Stimulated activated effector memory CD8-positive, alpha-beta T cell treated with anti-CD3 and anti-CD28 coated beads, Interleukin-12 subunit alpha, Interleukin-12 subunit beta, amount 100 ng/mL, for 72 hours (primary cell): ENCODE data around the gene UQCRQ.

Experiments
- ATAC-seq: fragments of 150-1000 bp; cut with Tn5 transposase; 2 replicates; pipeline ENCODE4 v1.10.0; 2021
- DNase-seq, 2 donors: peaks; one replicate each; pipeline ENCODE4 v3.0.0; 2021 to 2022; ENCODE audit warnings: low spot score in 2 of 2
- H3K27ac Mint-ChIP-seq: one replicate; pipeline ENCODE4 v1.8.0; 2022; ENCODE audit warnings: mild to moderate bottlenecking, mixed read lengths
- H3K36me3 Mint-ChIP-seq: one replicate; pipeline ENCODE4 v1.8.0; 2022; ENCODE audit warnings: mild to moderate bottlenecking, mixed read lengths
- H3K4me1 Mint-ChIP-seq: one replicate; pipeline ENCODE4 v1.8.0; 2022; ENCODE audit warnings: mixed read lengths
- H3K4me3 Mint-ChIP-seq: one replicate; pipeline ENCODE4 v1.8.0; 2022; ENCODE audit warnings: mild to moderate bottlenecking, mixed read lengths
- H3K9me3 Mint-ChIP-seq: one replicate; pipeline ENCODE4 v1.8.0; 2022; ENCODE audit warnings: mixed read lengths

Gene UQCRQ

DNA sequence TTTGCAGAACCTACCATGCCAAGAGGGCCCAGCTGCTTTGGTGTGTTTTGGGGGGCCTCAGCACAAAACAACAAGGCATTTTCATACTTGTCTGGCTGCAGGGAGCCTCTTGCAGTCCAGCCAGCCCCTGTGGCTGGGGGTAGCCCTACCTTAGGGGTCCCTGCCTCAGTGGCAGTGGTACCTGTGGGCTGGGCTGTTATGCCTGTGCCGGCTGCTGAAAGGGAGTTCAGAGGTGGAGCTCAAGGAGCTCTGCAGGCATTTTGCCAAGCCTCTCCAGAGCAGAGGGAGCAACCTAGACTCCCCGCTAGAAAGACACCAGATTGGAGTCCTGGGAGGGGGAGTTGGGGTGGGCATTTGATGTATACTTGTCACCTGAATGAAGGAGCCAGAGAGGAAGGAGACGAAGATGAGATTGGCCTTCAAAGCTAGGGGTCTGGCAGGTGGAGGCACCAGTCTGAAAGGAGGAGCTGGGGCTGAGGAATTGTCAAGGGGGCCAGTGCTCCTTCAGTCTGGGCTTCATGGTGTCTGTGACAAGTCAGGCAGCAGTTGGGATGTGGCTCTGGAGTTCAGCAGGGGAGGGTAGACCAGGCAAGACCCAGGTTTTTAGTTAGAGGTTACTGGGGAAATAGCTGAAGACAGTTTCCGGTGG is 37.5 kb upstream of the UQCRQ start:
- Mint-ChIP-seq H3K4me3 (peak overlapping the region; percentile 77), H3K9me3 (no peaks in the 10 kb centered on the region), H3K27ac (no peak overlapping the region), H3K4me1 (peaks cover 17% of the 10 kb centered on the region), H3K36me3 (no peaks in the 10 kb centered on the region)
- DNase-seq (no peak), ATAC-seq (no peak)

DNA sequence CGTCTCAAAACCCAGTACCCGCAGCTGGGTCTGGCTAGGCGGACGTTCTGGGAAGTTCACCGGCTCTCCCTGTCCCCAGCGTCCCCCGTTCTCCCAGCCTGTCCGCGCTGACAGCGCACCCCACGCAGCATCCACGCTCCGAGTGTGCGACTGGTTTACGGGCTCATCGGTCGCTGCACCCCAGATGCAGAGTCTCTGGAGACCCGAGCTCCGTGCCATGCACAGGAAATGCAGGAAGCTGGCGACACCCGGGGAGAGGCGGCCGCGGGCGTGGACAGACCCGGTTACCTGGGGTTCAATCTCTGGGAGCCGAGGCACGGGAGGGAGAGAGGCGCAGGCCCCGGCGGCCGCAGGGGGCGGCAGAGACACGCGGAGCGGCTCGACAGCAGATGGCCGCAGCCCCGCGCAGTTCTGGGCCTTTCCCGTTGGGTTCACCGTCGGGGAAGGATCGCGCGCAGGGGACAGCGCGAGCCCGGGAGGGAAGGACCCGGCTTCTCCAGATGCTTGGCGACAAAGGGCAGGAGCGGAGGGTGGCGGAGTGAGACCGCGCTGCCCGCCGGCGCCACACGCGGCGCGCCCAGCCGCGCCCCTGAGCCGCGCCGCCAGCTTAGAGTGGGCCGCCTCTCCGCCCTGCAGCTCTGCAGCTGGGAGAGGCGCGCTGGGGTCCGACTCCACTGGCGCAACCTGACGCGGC is 36.6 kb upstream of the UQCRQ start:
- peak overlapping the region; percentile 77 for H3K4me3 Mint-ChIP-seq
- ATAC-seq, result peak; percentile 87

DNA sequence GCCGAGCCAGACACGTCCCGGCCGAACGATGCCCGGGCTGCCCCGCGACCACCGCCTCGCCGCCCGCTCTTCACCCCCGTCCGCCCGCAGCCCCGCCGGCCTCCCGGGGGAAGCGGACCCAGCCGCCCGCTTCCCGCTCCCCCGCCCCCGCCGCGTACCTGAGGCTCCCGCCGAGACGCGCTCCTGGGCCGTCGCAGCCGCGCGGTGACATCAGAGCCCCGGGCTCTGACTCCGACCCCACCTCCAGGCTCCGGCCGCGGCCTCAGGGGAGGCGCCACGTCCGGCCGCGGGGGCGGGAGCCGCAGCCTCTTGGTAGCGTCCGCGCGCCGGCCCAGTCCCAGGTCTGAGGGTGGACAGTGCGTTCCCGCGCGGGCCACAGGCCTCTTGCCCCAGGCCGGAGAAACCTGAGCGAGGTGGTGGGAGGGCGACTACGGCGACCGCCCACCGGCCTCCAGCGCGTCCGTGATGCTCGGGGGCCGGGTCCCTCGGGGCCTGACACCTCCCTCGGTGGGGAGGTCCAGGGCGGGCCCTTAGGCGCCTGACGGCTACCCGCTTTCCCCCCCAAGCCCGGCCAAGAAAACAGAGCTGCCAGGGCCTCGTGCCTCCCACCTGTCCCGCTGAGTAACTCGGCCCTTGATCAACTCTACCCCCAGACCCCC is 35.9 kb upstream of the UQCRQ start, which contains the start of gene SHROOM1:
TSS of gene SHROOM1 (minus strand) at position 212 of the 659 bp plus-strand sequence. CDS start 4,507 bp downstream, outside the sequence.
- Mint-ChIP-seq H3K27ac (peak within 1 kb of the TSS; percentile 72), H3K4me3 (peak within 1 kb of the TSS; percentile 77), H3K9me3 (no peaks in the 10 kb centered on the region), H3K36me3 (no peaks in the 10 kb centered on the region), H3K4me1 (peaks cover 17% of the 10 kb centered on the region)
- ATAC-seq, result peak; percentile 63
- DNase-seq, result no peak

More for the DNA sequence above, 36.6 kb upstream of the UQCRQ start:
- DNase-seq, result peak; percentile 67 to 86
- Mint-ChIP-seq H3K4me1 (peaks cover 17% of the 10 kb centered on the region), H3K36me3 (no peaks in the 10 kb centered on the region), H3K9me3 (no peaks in the 10 kb centered on the region), H3K27ac (peak overlapping the region; percentile 72)

DNA sequence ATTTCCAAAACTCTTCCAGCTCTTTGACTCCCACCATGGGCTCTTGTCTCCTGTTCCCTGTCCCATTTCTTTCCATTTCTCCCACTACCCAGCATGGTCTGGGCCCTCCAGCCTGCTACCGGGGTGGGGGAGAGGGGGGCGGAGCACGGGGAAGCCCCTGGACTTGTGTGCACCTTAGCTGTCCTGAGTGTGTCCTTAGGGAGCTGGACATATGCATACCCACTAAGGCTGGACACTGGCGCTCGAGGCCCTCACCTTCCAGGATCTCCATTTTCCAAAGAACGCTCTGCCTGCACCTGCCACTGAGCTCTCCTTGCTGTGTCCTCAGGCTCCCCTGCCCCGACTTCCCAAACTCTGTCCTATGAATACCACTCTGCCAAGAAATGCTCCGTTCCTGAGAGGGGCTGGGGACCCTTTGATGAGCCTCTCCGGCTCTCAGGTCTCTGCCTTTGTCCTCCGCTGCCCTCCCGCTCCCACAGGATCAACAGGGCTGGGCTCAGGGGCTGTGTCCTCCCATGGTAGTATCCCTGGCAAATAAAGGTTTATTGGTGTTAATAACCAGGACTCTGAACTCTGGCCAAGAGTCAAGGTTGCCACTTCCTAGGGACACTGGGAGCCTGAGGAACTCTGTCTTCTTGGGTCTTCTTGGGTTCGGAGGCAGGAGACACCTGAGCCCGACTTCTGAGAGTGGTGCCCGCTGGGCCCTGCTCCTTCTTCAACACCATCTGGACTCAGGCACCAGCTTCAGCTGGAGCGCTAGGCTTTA is 35.2 kb upstream of the UQCRQ start:
- peaks cover 17% of the 10 kb centered on the region for H3K4me1 Mint-ChIP-seq
- no peak overlapping the region for H3K27ac Mint-ChIP-seq
- H3K4me3 Mint-ChIP-seq, result peak overlapping the region; percentile 77
- H3K36me3 Mint-ChIP-seq, result no peaks in the 10 kb centered on the region
- ATAC-seq (no peak), DNase-seq (no peak)
- no peaks in the 10 kb centered on the region for H3K9me3 Mint-ChIP-seq

DNA sequence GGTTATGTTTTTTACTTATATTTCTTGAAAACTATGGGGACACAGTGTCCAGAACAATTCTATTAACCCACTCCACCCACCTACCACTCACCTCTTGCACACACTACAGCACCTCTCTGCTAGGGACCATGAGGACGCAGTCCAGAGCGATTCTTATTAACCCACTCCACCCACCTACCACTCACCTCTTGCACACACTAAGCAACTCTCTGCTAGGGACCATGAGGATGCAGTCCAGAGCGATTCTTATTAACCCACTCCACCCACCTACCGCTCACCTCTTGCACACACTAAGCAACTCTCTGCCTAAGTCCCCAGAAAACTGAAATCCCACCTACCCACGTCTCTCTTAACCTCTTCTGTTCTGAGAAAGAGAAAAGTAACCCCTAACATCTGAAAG is 33.8 kb upstream of the UQCRQ start:
- H3K4me3 Mint-ChIP-seq, result no peak overlapping the region

DNA sequence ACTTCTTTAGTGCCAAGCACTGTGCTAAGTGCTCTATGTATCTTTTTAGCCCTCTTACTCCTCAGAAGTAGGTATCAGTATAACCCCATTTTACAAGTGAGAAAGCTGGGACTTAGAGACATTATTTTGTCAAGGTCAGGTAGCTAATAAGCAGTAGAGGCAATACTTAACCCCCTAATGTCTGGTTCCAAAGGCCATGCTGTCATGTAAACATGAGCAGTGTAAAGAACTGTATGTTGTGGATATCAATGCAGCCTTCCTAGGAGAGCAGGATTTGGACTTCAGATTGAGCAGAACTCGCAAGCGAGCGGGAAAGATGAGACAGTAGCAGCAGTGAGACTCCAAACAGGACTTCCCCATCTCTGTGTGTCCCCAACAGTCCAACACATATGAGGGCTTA is 32.4 kb upstream of the UQCRQ start:
- no peak for DNase-seq
- no peak overlapping the region for H3K27ac Mint-ChIP-seq
- no peak for ATAC-seq
- no peak overlapping the region for H3K4me3 Mint-ChIP-seq
- peaks cover 17% of the 10 kb centered on the region for H3K4me1 Mint-ChIP-seq
- no peaks in the 10 kb centered on the region for H3K9me3 Mint-ChIP-seq
- H3K36me3 Mint-ChIP-seq, result no peaks in the 10 kb centered on the region

More for the DNA sequence above, 33.8 kb upstream of the UQCRQ start:
- Mint-ChIP-seq H3K36me3 (no peaks in the 10 kb centered on the region), H3K4me1 (peaks cover 17% of the 10 kb centered on the region), H3K27ac (no peak overlapping the region), H3K9me3 (no peaks in the 10 kb centered on the region)
- ATAC-seq (no peak), DNase-seq (no peak)

DNA sequence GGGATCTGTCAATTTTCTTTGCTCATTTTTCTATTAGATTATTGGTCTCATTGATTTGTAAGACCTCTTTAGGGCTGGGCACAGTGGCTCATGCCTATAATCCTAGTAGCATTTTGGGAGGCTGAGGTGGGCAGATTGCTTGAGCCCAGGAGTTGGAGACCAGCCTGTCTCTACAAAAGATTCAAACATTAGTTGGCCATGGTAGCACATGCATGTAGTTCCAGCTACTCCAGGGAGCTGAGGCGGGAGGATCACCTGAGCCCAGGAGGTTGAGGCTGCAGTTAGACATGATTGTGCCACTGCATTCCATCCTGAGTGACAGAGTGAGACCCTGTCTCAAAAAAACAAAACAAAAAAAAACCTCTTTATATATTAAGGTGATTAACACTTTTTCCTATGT is 29.6 kb upstream of the UQCRQ start:
- no peak for ATAC-seq
- Mint-ChIP-seq H3K27ac (no peak overlapping the region), H3K9me3 (no peaks in the 10 kb centered on the region), H3K4me1 (no peaks in the 10 kb centered on the region), H3K36me3 (no peaks in the 10 kb centered on the region), H3K4me3 (no peak overlapping the region)
- no peak for DNase-seq

DNA sequence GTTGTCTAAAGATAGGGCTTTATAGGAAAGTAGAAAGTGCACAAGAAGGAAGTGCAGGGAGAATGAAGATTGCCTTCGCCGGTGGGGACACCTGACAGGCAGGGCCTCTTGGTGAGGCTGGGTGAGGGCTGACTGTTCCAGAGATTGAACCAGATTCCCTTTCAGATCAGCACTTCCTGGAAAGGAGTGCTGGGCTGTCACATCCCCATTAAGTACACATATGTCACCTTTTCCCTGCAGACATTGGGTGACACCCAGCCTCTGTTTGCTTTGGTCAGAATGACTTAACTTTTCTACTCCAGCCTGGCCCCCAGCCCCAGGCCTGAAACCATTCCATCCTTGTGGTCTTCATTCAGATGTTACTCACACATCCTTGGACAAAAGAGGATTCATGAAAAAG is 28.6 kb upstream of the UQCRQ start:
- H3K4me3 Mint-ChIP-seq, result no peak overlapping the region
- peak overlapping the region; percentile 40 for H3K27ac Mint-ChIP-seq
- ATAC-seq, result no peak
- no peaks in the 10 kb centered on the region for H3K9me3 Mint-ChIP-seq
- no peak for DNase-seq
- no peaks in the 10 kb centered on the region for H3K36me3 Mint-ChIP-seq
- H3K4me1 Mint-ChIP-seq, result no peaks in the 10 kb centered on the region

DNA sequence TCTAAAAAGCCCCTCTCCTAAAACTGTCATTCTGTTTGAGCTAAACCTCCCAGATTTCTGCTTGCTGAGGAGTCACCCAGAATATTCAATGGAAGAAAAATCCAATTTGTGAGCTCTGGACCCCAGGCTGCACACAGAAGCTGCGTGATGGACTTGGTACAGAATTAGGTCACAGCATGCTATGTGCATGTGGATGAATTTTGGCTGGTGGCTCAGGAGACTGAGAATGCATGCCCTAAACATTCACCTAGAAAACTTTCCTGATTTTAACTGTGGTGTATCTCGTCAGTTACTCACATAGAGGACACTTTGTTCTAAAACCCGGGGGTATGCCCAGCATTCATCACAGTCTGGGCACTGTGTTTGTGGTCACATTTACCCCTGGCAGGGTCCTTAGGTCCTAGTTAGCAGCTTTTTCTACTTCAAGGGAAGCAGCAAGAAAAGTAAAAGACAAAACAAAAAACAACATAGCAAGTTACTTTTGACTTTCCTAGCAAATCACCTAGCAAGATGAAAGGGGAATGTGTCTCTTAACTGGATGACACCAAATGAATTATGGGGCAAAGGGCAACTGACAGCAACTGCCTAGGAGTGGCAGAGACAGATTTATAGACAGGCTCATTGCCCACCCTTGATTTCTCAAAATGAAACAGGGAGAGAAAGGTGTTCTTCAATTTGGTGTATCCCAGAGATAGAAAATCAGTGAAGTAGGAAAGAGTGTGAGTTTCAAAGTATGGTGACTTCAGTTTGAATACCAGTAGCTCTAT is 27.7 kb upstream of the UQCRQ start:
- Mint-ChIP-seq H3K9me3 (no peaks in the 10 kb centered on the region), H3K4me3 (no peak overlapping the region), H3K4me1 (no peaks in the 10 kb centered on the region), H3K36me3 (no peaks in the 10 kb centered on the region), H3K27ac (peak overlapping the region; percentile 54)
- DNase-seq (no peak), ATAC-seq (no peak)

DNA sequence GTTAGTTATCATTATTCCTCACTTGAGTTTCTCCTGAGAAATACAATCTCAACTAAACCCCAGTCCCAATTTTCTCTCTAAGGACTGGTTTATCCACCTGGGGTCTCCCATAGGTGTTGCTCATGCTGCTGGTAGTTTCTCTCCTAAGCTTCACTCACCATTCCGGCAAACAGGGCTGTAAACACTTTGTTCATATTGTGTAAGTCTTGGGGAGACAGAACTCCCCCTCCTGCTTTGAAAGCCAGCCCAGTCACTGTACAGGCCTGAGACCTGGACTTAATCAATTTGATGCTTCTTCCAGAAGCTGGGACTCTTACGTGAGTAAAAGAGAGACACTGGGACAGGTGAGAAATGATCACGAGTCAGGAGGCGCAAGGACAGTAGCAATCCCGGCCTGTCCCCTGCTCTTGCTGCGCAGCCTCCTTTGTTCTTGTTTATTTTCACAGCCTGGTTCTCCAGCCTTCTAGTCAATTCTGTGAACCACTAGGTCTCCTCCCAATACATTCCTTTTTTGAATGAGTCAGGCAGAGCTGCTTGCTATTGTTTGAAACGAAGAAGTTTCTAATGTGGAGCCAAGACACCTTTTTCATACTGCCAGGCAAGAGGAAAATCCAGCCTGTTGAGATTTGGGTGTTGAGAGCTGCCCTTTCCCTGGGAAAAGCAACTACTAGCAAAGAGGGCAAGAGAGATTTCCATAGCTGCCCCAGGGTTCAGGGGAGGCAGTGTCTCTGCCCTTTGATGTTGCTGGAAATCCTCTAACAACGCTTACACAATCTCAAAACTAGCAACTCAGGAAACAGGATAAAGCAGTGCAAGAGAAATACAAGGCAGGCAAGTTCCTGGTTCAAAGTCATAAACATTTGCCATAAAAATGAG is 26.8 kb upstream of the UQCRQ start:
- no peaks in the 10 kb centered on the region for H3K36me3 Mint-ChIP-seq

DNA sequence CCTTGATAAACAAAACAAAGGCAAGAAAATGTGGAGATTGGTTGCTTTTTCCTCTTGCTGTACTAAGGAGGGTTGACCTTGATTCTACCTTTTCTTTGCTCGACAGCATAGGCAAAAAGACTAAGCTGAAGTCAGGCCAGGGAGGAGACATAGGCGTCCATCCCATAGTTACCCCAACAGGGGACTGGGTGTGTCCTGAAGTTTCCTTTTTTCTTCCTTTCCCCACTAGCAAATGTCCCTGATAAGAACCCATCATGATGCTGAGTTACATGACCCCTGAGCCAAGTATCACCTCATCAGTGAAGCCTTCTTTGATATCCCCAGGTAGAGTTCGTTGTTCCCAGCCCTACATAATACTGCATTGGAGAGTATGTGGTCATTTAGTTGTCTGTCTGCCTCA is 26.1 kb upstream of the UQCRQ start:
- Mint-ChIP-seq H3K4me1 (no peaks in the 10 kb centered on the region), H3K27ac (no peak overlapping the region), H3K36me3 (no peaks in the 10 kb centered on the region), H3K4me3 (no peak overlapping the region), H3K9me3 (no peaks in the 10 kb centered on the region)
- ATAC-seq (no peak), DNase-seq (no peak)

More for the DNA sequence above, 26.8 kb upstream of the UQCRQ start:
- Mint-ChIP-seq H3K9me3 (no peaks in the 10 kb centered on the region), H3K4me3 (no peak overlapping the region), H3K4me1 (no peaks in the 10 kb centered on the region), H3K27ac (no peak overlapping the region)
- ATAC-seq, result no peak
- DNase-seq, result no peak

DNA sequence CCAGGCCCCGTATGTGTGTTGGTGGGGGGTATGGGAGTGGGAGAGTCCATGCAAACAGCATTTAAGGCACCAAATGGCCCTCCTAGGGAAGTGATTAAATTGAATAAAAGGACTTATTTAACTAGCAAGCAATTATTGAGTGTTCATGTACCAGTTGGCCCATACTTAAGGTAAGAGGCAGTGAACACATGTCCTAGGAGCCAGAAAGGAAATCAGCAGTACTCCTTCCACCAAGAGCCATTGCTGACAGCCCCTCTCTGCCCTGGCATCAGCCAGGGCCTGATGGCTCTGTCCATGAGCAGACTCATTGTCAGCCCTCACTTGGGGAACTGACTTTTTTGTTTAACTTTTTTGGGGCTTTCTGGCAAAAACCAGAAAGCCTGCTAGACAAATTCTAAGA is 25.5 kb upstream of the UQCRQ start:
- ATAC-seq (no peak), DNase-seq (no peak)
- Mint-ChIP-seq H3K9me3 (no peaks in the 10 kb centered on the region), H3K4me1 (no peaks in the 10 kb centered on the region), H3K4me3 (no peak overlapping the region), H3K36me3 (no peaks in the 10 kb centered on the region), H3K27ac (no peak overlapping the region)

DNA sequence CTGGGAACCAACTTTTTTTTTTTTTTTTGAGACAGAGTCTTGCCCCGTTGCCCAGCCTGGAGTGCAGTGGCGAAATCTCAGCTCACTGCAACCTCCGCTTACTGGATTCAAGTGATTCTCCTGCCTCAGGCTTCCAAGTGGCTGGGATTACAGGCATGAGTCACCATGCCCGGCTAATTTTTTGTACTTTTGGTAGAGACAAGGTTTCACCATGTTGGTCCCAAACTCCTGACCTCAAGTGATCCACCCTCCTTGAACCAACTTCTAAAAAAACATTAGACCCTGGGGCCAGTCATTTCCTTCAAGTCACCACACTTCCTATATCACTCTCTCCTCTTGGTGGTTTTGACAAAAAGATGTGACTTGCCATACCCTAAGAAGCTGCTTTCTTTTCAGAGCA is 25.1 kb upstream of the UQCRQ start:
- DNase-seq (no peak), ATAC-seq (peak; percentile 65)
- no peaks in the 10 kb centered on the region for H3K36me3 Mint-ChIP-seq
- no peaks in the 10 kb centered on the region for H3K9me3 Mint-ChIP-seq
- no peak overlapping the region for H3K27ac Mint-ChIP-seq
- H3K4me1 Mint-ChIP-seq, result no peaks in the 10 kb centered on the region
- H3K4me3 Mint-ChIP-seq, result no peak overlapping the region

DNA sequence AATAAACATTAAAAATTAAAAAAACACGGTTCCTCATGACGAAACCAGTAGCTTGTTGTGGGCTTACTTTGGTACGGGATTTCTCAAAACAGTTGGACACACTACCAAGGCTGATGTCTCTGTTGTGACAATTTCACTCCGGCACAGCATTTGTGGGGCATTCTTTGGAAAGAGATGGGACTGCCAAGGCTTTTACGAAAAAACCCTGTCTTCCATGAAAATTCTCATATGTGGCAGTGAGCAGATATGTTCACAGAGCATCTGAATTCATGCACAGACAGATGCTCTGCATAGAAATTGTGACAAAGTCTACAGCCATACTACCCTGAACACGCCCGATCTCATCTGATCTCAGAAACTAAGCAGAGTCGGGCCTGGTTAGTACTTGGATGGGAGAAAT is 18.2 kb upstream of the UQCRQ start:
- ATAC-seq (no peak), DNase-seq (no peak)
- no peaks in the 10 kb centered on the region for H3K36me3 Mint-ChIP-seq
- H3K4me3 Mint-ChIP-seq, result no peak overlapping the region
- no peaks in the 10 kb centered on the region for H3K4me1 Mint-ChIP-seq
- H3K27ac Mint-ChIP-seq, result no peak overlapping the region
- H3K9me3 Mint-ChIP-seq, result no peaks in the 10 kb centered on the region
